Smooth muscle cell (in vitro differentiated cells): ENCODE measurements around the gene PDZRN3. TPM values are rescaled to one million over a fixed set of nuclear protein-coding genes. Genes with fewer than 3 reads are reported as not detected.

Experiments used
- DNase-seq: peaks from one replicate; lab custom pipeline; 2025; ENCODE audit not compliant: unreplicated experiment; lab: John Stamatoyannopoulos, UW
- H2AFZ ChIP-seq: fragments of 200-600 bp; sonication (generic); 2 replicates; pipeline ENCODE4 v1.6.0; 2016; ENCODE audit warnings: antibody characterized with exemption, low read depth, mild to moderate bottlenecking
- H3F3A ChIP-seq: fragments of 200-600 bp; sonication (generic); 2 replicates; pipeline ENCODE4 v1.6.0; 2017; ENCODE audit warnings: antibody characterized with exemption, low read depth
- H3K27ac ChIP-seq: fragments of 200-600 bp; sonication (generic); 2 replicates; pipeline ENCODE4 v1.5.1; 2016; ENCODE audit warnings: low read depth, mild to moderate bottlenecking
- H3K27me3 ChIP-seq: fragments of 200-600 bp; sonication (generic); 2 replicates; pipeline ENCODE4 v1.6.1; 2016; ENCODE audit warnings: low read depth, mild to moderate bottlenecking
- H3K36me3 ChIP-seq: fragments of 200-600 bp; sonication (generic); 2 replicates; pipeline ENCODE4 v1.5.1; 2016; ENCODE audit warnings: low read depth
- H3K4me1 ChIP-seq: fragments of 200-600 bp; sonication (generic); 2 replicates; pipeline ENCODE4 v1.5.1; 2016; ENCODE audit warnings: low read depth
- H3K4me2 ChIP-seq: fragments of 200-600 bp; sonication (generic); 2 replicates; pipeline ENCODE4 v1.6.0; 2016; ENCODE audit warnings: mild to moderate bottlenecking
- H3K4me3 ChIP-seq: fragments of 200-600 bp; sonication (generic); 2 replicates; pipeline ENCODE4 v1.5.1; 2016; ENCODE audit warnings: mild to moderate bottlenecking
- H3K79me2 ChIP-seq: fragments of 200-600 bp; sonication (generic); 2 replicates; pipeline ENCODE4 v1.6.0; 2016; ENCODE audit warnings: low read depth, mild to moderate bottlenecking
- H3K9ac ChIP-seq: fragments of 200-600 bp; sonication (generic); 2 replicates; pipeline ENCODE4 v1.6.0; 2016; ENCODE audit warnings: low read depth
- H3K9me3 ChIP-seq: fragments of 200-600 bp; sonication (generic); replicated peaks from 2 replicates; pipeline ENCODE4 v1.5.1; 2016; ENCODE audit warnings: low read depth
- H4K20me1 ChIP-seq: fragments of 200-600 bp; sonication (generic); 2 replicates; pipeline ENCODE4 v1.6.0; 2016; ENCODE audit warnings: low read depth
- WGBS: methylation state at CpG from one replicate; pipeline ENCODE4 v1.1.7; 2016; ENCODE audit warnings: low lambda C conversion rate; 5-methylcytosine and 5-hydroxymethylcytosine counted together
- polyA plus RNA-seq: library from polyadenylated mRNA; unstranded; fragments of >200 nt; fragmentation: Nextera tagmentation; extraction: Ambion mirVana; gene quantifications from 2 replicates; pipeline ENCODE4 v1.2.1, GENCODE V29; 2016
- total RNA-seq: library from RNA; depleted of rRNA; stranded (reverse); fragments of >200 nt; gene quantifications from 2 replicates; pipeline ENCODE4 v1.2.3, GENCODE V29; 2014
- TF ChIP-seq, protein P1 (sequence below): fragments of 200-600 bp; sonication (generic); IDR thresholded peaks from 2 replicates; pipeline ENCODE4 v1.5.1; 2017; ENCODE audit warnings: borderline replicate concordance, mild to moderate bottlenecking, antibody characterized with exemption; ENCODE audit not compliant: insufficient read depth, poor library complexity, severe bottlenecking

PDZRN3 gene
- total and polyA plus RNA-seq, 2 experiments from 2014 or later = 99.5 to 128 TPM

DNA sequence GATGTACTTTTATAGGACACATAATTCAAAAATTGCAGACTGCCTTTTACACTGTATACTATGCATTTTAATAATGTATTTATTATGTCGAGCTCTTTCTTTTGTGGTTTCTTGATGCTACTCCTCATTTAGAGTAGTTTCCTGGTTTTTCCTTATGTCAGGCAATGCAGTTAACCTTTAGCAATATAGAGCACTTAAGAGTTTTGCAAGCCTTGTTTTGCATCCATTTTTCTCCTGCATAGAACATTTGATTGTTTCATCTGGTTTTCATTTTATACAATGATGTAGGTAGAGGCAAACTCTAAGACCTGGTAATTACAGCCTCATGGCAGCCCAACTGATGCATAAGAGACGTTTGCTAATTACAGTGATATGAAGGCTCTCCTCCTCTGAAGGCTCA lies 86.3 kb downstream of the PDZRN3 start:
- no peak overlapping the region for H3K9ac ChIP-seq
- peaks cover 100% of the 10 kb centered on the region for H4K20me1 ChIP-seq
- H3K79me2 ChIP-seq = peaks cover 98% of the 10 kb centered on the region
- no peak overlapping the region for H2AFZ ChIP-seq
- DNase-seq = no peak
- H3K4me1 ChIP-seq = no peaks in the 10 kb centered on the region
- peak overlapping the region; percentile 16 for H3K27ac ChIP-seq
- H3K27me3 ChIP-seq = no peaks in the 10 kb centered on the region
- H3F3A ChIP-seq = no peaks in the 10 kb centered on the region
- no peaks in the 10 kb centered on the region for H3K9me3 ChIP-seq
- H3K36me3 ChIP-seq = no peaks in the 10 kb centered on the region
- H3K4me3 ChIP-seq = no peak overlapping the region
- TF ChIP-seq, protein P1, sequence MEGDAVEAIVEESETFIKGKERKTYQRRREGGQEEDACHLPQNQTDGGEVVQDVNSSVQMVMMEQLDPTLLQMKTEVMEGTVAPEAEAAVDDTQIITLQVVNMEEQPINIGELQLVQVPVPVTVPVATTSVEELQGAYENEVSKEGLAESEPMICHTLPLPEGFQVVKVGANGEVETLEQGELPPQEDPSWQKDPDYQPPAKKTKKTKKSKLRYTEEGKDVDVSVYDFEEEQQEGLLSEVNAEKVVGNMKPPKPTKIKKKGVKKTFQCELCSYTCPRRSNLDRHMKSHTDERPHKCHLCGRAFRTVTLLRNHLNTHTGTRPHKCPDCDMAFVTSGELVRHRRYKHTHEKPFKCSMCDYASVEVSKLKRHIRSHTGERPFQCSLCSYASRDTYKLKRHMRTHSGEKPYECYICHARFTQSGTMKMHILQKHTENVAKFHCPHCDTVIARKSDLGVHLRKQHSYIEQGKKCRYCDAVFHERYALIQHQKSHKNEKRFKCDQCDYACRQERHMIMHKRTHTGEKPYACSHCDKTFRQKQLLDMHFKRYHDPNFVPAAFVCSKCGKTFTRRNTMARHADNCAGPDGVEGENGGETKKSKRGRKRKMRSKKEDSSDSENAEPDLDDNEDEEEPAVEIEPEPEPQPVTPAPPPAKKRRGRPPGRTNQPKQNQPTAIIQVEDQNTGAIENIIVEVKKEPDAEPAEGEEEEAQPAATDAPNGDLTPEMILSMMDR = no peak
- no peak overlapping the region for H3K4me2 ChIP-seq
- 82% methylated on average over 2 of the region's 2 CpGs for WGBS

DNA sequence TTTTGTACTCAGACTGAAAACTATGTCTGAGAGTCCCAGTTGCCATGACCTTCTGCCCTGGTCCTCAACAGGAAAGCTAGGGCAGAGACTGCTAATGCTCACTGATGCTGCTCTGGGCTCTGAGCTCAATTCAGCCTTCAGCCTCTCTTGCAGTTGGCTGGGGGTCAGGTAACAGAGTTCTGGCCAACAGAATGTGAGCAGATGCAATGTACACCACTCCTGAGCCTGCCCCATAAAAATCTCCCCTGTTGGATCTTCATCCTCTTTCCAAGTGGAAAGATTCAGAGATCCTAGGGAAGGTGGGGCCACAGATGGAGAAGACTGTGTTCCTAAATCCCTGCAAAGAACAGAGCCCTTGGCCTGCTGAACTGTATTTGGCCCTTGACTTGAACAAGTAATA lies 87.8 kb downstream of the PDZRN3 start:
- H3K27ac ChIP-seq = no peak overlapping the region
- no peaks in the 10 kb centered on the region for H3K27me3 ChIP-seq
- no peak overlapping the region for H3K4me2 ChIP-seq
- H3K36me3 ChIP-seq = no peaks in the 10 kb centered on the region
- no peak for DNase-seq
- peaks cover 98% of the 10 kb centered on the region for H3K79me2 ChIP-seq
- H3K9ac ChIP-seq = no peak overlapping the region
- TF ChIP-seq, protein P1 = no peak
- no peak overlapping the region for H2AFZ ChIP-seq
- no peak overlapping the region for H3K4me3 ChIP-seq
- no peaks in the 10 kb centered on the region for H3F3A ChIP-seq
- no peaks in the 10 kb centered on the region for H3K9me3 ChIP-seq
- H3K4me1 ChIP-seq = no peaks in the 10 kb centered on the region
- peaks cover 100% of the 10 kb centered on the region for H4K20me1 ChIP-seq

- Histone ChIP-seq H3K79me2 (peaks cover 98% of the 10 kb centered on the region), H3K27ac (no peak overlapping the region), H3K4me2 (no peak overlapping the region), H3K4me3 (no peak overlapping the region), H2AFZ (no peak overlapping the region), H3K27me3 (no peaks in the 10 kb centered on the region), H3K9ac (no peak overlapping the region), H3K9me3 (no peaks in the 10 kb centered on the region), H4K20me1 (peaks cover 100% of the 10 kb centered on the region), H3F3A (peaks cover 1% of the 10 kb centered on the region), H3K36me3 (no peaks in the 10 kb centered on the region), H3K4me1 (no peaks in the 10 kb centered on the region)
- DNase-seq = no peak
- TF ChIP-seq, protein P1 = no peak
- 92% methylated on average over 4 of the region's 4 CpGs for WGBS
These were observed 88.3 kb downstream of the PDZRN3 start for GRCh38 chr3:73536336-73536895.

- Histone ChIP-seq H3K36me3 (no peaks in the 10 kb centered on the region), H3K4me2 (no peak overlapping the region), H3K9me3 (no peaks in the 10 kb centered on the region), H3F3A (peaks cover 4% of the 10 kb centered on the region), H3K4me1 (no peaks in the 10 kb centered on the region), H3K79me2 (peaks cover 97% of the 10 kb centered on the region), H3K27ac (no peak overlapping the region), H4K20me1 (peaks cover 100% of the 10 kb centered on the region), H3K4me3 (no peak overlapping the region), H2AFZ (no peak overlapping the region), H3K9ac (no peak overlapping the region), H3K27me3 (no peaks in the 10 kb centered on the region)
- no peak for DNase-seq
- TF ChIP-seq, protein P1 = no peak
These were observed 88.8 kb downstream of the PDZRN3 start for GRCh38 chr3:73535931-73536330.
